Body of pancreas (tissue), 4 donors: Measurements from ENCODE around the gene SMIM14. TPM values are rescaled to one million over a fixed set of nuclear protein-coding genes. Genes with fewer than 3 reads are reported as not detected.
A peak's percentile ranks its signal among the peaks of the same experiment; 100 is the strongest.

ENCODE experiments used
- ATAC-seq: fragments of 150-250 bp; one replicate; pipeline ENCODE4 v1.9.1; 2016
- DNase-seq, 4 donors: peaks; one replicate each; pipeline ENCODE4 v3.0.0-alpha.2; 2019
- H3K27ac ChIP-seq, 4 donors: fragments of 200-600 bp; sonication (generic); 1 replicate in 3 of 4; 2 replicates in 1 of 4; pipeline versions ENCODE4 v1.5.1 to v1.6.1; 2016 to 2019; ENCODE audit warnings: mild to moderate bottlenecking in 1 of 4, mixed read lengths in 1 of 4, moderate library complexity in 1 of 4
- H3K27me3 ChIP-seq, 2 donors: fragments of 200-600 bp; sonication (generic); one replicate each; pipeline ENCODE4 v1.6.0; 2016; ENCODE audit warnings: mild to moderate bottlenecking in 1 of 2
- H3K36me3 ChIP-seq, 2 donors: fragments of 200-600 bp; sonication (generic); replicated peaks in 1 of 2; 2 replicates each; pipeline ENCODE4 v1.5.1; 2016; ENCODE audit warnings: low read depth in 2 of 2; ENCODE audit not compliant: insufficient read depth in 1 of 2
- H3K4me1 ChIP-seq: fragments of 200-600 bp; sonication (generic); one replicate; pipeline ENCODE4 v1.6.0; 2016
- H3K4me3 ChIP-seq, 2 donors: fragments of 200-600 bp; sonication (generic); 1 replicate in 1 of 2; 2 replicates in 1 of 2; pipeline ENCODE4 v1.5.1; 2016 to 2019
- H3K9me3 ChIP-seq, 3 donors: fragments of 200-600 bp; sonication (generic); 1 replicate in 2 of 3; 2 replicates in 1 of 3; pipeline ENCODE4 v1.5.1; 2016
- CTCF ChIP-seq, 7 experiments: fragments of 450-650 bp in 4 of 7; fragments of 200-600 bp in 3 of 7; sonication (generic) in 3 of 7; IDR thresholded peaks; one replicate each; pipeline ENCODE4 v1.5.1; 2016 to 2019; ENCODE audit warnings: antibody characterized with exemption in 7 of 7
- POLR2A ChIP-seq, 3 donors: fragments of 450-650 bp; IDR thresholded peaks; one replicate each; pipeline ENCODE4 v1.6.1; 2016; ENCODE audit warnings: antibody characterized with exemption in 3 of 3, mild to moderate bottlenecking in 2 of 3
- WGBS, 2 donors: methylation state at CpG; one replicate each; pipeline ENCODE4 v1.1.5; 2017; 5-methylcytosine and 5-hydroxymethylcytosine counted together
- intact Hi-C: fragments of 100-400 bp; cut with DNase I; formaldehyde crosslinking; loops from one replicate; pipeline ENCODE4 v1.15.1; 2023
- total RNA-seq, 2 donors: library from RNA; depleted of rRNA; stranded (reverse); fragments of >200 nt; gene quantifications; one replicate each; pipeline ENCODE4 v1.1.0, GENCODE V29; 2016

The SMIM14 gene
- total RNA-seq, 2 donors from 2014 or later = 24.4 to 26.2 TPM

- peak overlapping the region in 3 of 4 donors; percentile 96 to 99 (median 97) for H3K27ac ChIP-seq
- WGBS, 2 donors = 4% methylated on average over 6 of the region's 6 CpGs
- no peak for ATAC-seq
- no peaks in the 10 kb centered on the region for H3K9me3 ChIP-seq
- intact Hi-C loops = no loop called here
- no peak for DNase-seq
- H3K4me1 ChIP-seq = peaks cover 39% of the 10 kb centered on the region
- H3K27me3 ChIP-seq = no peaks in the 10 kb centered on the region
- no peaks in the 10 kb centered on the region for H3K36me3 ChIP-seq
- H3K4me3 ChIP-seq = peak overlapping the region in 1 of 2 donors; percentile 95
- TF ChIP-seq CTCF (IDR thresholded peaks at IDR 0.05) (no peak), POLR2A (IDR thresholded peaks at IDR 0.05) (no peak)
Observed at GRCh38 chr4:39636531-39637184, 2.0 kb downstream of the SMIM14 start.

- TF ChIP-seq POLR2A (IDR thresholded peaks at IDR 0.05) = no peak
- TF ChIP-seq CTCF (IDR thresholded peaks at IDR 0.05) = no peak
- H3K4me1 ChIP-seq = peaks cover 42% of the 10 kb centered on the region
- ATAC-seq (no peak), DNase-seq (peak; percentile 38 to 71 (median 60))
- peak overlapping the region in 3 of 4 donors; percentile 5 to 54 (median 37) for H3K27ac ChIP-seq
- 9 to 12% methylated on average over 1 of the region's 1 CpG for WGBS, 2 donors
- H3K27me3 ChIP-seq = no peaks in the 10 kb centered on the region
- H3K4me3 ChIP-seq = no peak overlapping the region
- H3K9me3 ChIP-seq = no peaks in the 10 kb centered on the region
- H3K36me3 ChIP-seq = no peaks in the 10 kb centered on the region
- intact Hi-C loops = no loop called here
Observed at GRCh38 chr4:39635023-39635422, 3.6 kb downstream of the SMIM14 start.

GRCh38 chr4:39631700-39632079 lies 7.0 kb downstream of the SMIM14 start:
- 80 to 90% methylated on average over 1 of the region's 1 CpG for WGBS, 2 donors
- no peak for ATAC-seq
- Histone ChIP-seq H3K27ac (no peak overlapping the region), H3K9me3 (no peaks in the 10 kb centered on the region), H3K36me3 (no peaks in the 10 kb centered on the region), H3K4me1 (peaks cover 41% of the 10 kb centered on the region), H3K4me3 (no peak overlapping the region), H3K27me3 (no peaks in the 10 kb centered on the region)
- no peak for DNase-seq
- no peak for TF ChIP-seq POLR2A (IDR thresholded peaks at IDR 0.05)
- TF ChIP-seq CTCF (IDR thresholded peaks at IDR 0.05) = no peak
- intact Hi-C loops = no loop called here

GRCh38 chr4:39627413-39627812 lies 11.3 kb downstream of the SMIM14 start:
- no peak overlapping the region for H3K27ac ChIP-seq
- peaks cover 39% of the 10 kb centered on the region for H3K4me1 ChIP-seq
- TF ChIP-seq CTCF (IDR thresholded peaks at IDR 0.05) (no peak), POLR2A (IDR thresholded peaks at IDR 0.05) (no peak)
- DNase-seq = no peak
- intact Hi-C loops = no loop called here
- H3K36me3 ChIP-seq = no peaks in the 10 kb centered on the region
- WGBS, 2 donors = 90 to 92% methylated on average over 2 of the region's 2 CpGs
- no peaks in the 10 kb centered on the region for H3K27me3 ChIP-seq
- no peak overlapping the region for H3K4me3 ChIP-seq
- H3K9me3 ChIP-seq = no peaks in the 10 kb centered on the region
- ATAC-seq = no peak

GRCh38 chr4:39626913-39627312 lies 11.8 kb downstream of the SMIM14 start:
- Histone ChIP-seq H3K4me1 (peaks cover 44% of the 10 kb centered on the region), H3K36me3 (no peaks in the 10 kb centered on the region), H3K27ac (no peak overlapping the region), H3K27me3 (no peaks in the 10 kb centered on the region), H3K9me3 (no peaks in the 10 kb centered on the region), H3K4me3 (no peak overlapping the region)
- ATAC-seq (no peak), DNase-seq (no peak)
- no peak for TF ChIP-seq CTCF (IDR thresholded peaks at IDR 0.05)
- no peak for TF ChIP-seq POLR2A (IDR thresholded peaks at IDR 0.05)
- intact Hi-C loops = no loop called here
- WGBS, 2 donors = 71 to 89% methylated on average over 1 of the region's 1 CpG
